Nephron (organoid): ENCODE results near the gene NDFIP2.

Experiments
- H3K27ac Mint-ChIP-seq, 3 experiments: 2 replicates each; pipeline ENCODE4 v1.8.0; 2020; ENCODE audit warnings: mixed read lengths in 3 of 3, mild to moderate bottlenecking in 2 of 3, moderate library complexity in 1 of 3
- H3K27me3 Mint-ChIP-seq: 2 replicates; pipeline ENCODE4 v1.8.0; 2021; ENCODE audit warnings: low read depth, mild to moderate bottlenecking, moderate library complexity, mixed read lengths
- H3K36me3 Mint-ChIP-seq: 2 replicates; pipeline ENCODE4 v1.8.0; 2020; ENCODE audit warnings: low read depth, mixed read lengths
- H3K4me1 Mint-ChIP-seq: 2 replicates; pipeline ENCODE4 v1.8.0; 2020; ENCODE audit warnings: mixed read lengths
- H3K4me3 Mint-ChIP-seq, 3 experiments: 2 replicates each; pipeline ENCODE4 v1.8.0; 2020; ENCODE audit warnings: mild to moderate bottlenecking in 3 of 3, mixed read lengths in 3 of 3, moderate library complexity in 2 of 3
- H3K9me3 Mint-ChIP-seq: 2 replicates; pipeline ENCODE4 v1.8.0; 2020; ENCODE audit warnings: mixed read lengths
- CTCF ChIP-seq, 3 experiments: fragments of 200-600 bp; sonication (generic); IDR thresholded peaks; one replicate each; pipeline ENCODE4 v1.5.0; 2021; ENCODE audit warnings: antibody characterized with exemption in 3 of 3; ENCODE audit not compliant: unreplicated experiment in 3 of 3

Gene NDFIP2

GRCh38 chr13:79463604-79464003 lies 17.4 kb upstream of the NDFIP2 start:
- no peaks in the 10 kb centered on the region for H3K9me3 Mint-ChIP-seq
- H3K27ac Mint-ChIP-seq: no peak overlapping the region
- no peaks in the 10 kb centered on the region for H3K36me3 Mint-ChIP-seq
- TF ChIP-seq CTCF (IDR thresholded peaks at IDR 0.05; ENCODE audit: unreplicated experiment in 3 of 3): no peak
- H3K27me3 Mint-ChIP-seq: peaks cover 4% of the 10 kb centered on the region
- H3K4me1 Mint-ChIP-seq: no peaks in the 10 kb centered on the region
- no peak overlapping the region for H3K4me3 Mint-ChIP-seq

- Mint-ChIP-seq H3K27me3 (peaks cover 4% of the 10 kb centered on the region), H3K4me1 (no peaks in the 10 kb centered on the region), H3K4me3 (no peak overlapping the region), H3K36me3 (no peaks in the 10 kb centered on the region), H3K9me3 (no peaks in the 10 kb centered on the region), H3K27ac (no peak overlapping the region)
- TF ChIP-seq CTCF (IDR thresholded peaks at IDR 0.05; ENCODE audit: unreplicated experiment in 3 of 3): no peak
Measured at GRCh38 chr13:79466872-79467271, 14.1 kb upstream of the NDFIP2 start.

GRCh38 chr13:79468402-79468801 lies 12.6 kb upstream of the NDFIP2 start:
- Mint-ChIP-seq H3K9me3 (no peaks in the 10 kb centered on the region), H3K4me1 (no peaks in the 10 kb centered on the region)

GRCh38 chr13:79468819-79469218 lies 12.1 kb upstream of the NDFIP2 start:
- Mint-ChIP-seq H3K36me3 (no peaks in the 10 kb centered on the region), H3K4me1 (no peaks in the 10 kb centered on the region), H3K27me3 (peaks cover 4% of the 10 kb centered on the region), H3K9me3 (no peaks in the 10 kb centered on the region), H3K4me3 (no peak overlapping the region), H3K27ac (no peak overlapping the region)
- no peak for TF ChIP-seq CTCF (IDR thresholded peaks at IDR 0.05; ENCODE audit: unreplicated experiment in 3 of 3)

More at GRCh38 chr13:79468402-79468801, 12.6 kb upstream of the NDFIP2 start:
- H3K27me3 Mint-ChIP-seq: peaks cover 4% of the 10 kb centered on the region
- TF ChIP-seq CTCF (IDR thresholded peaks at IDR 0.05; ENCODE audit: unreplicated experiment in 3 of 3): no peak
- no peaks in the 10 kb centered on the region for H3K36me3 Mint-ChIP-seq
- no peak overlapping the region for H3K4me3 Mint-ChIP-seq
- no peak overlapping the region for H3K27ac Mint-ChIP-seq

GRCh38 chr13:79469608-79470007 lies 11.3 kb upstream of the NDFIP2 start:
- no peak for TF ChIP-seq CTCF (IDR thresholded peaks at IDR 0.05; ENCODE audit: unreplicated experiment in 3 of 3)
- H3K9me3 Mint-ChIP-seq: peaks cover 2% of the 10 kb centered on the region
- H3K4me3 Mint-ChIP-seq: no peak overlapping the region
- no peaks in the 10 kb centered on the region for H3K4me1 Mint-ChIP-seq
- H3K27ac Mint-ChIP-seq: no peak overlapping the region
- H3K36me3 Mint-ChIP-seq: no peaks in the 10 kb centered on the region
- H3K27me3 Mint-ChIP-seq: peaks cover 4% of the 10 kb centered on the region

GRCh38 chr13:79470666-79471065 lies 10.3 kb upstream of the NDFIP2 start:
- no peak overlapping the region for H3K4me3 Mint-ChIP-seq
- H3K4me1 Mint-ChIP-seq: no peaks in the 10 kb centered on the region
- no peak overlapping the region for H3K27ac Mint-ChIP-seq
- peaks cover 3% of the 10 kb centered on the region for H3K9me3 Mint-ChIP-seq
- no peaks in the 10 kb centered on the region for H3K36me3 Mint-ChIP-seq
- TF ChIP-seq CTCF (IDR thresholded peaks at IDR 0.05; ENCODE audit: unreplicated experiment in 3 of 3): no peak
- H3K27me3 Mint-ChIP-seq: no peaks in the 10 kb centered on the region
